B cell (primary cell): Measurements from ENCODE around the gene PACSIN3. TPM values are rescaled to one million over a fixed set of nuclear protein-coding genes. Genes with fewer than 3 reads are reported as not detected.

Experiments
- ATAC-seq: fragments of 200-7000 bp; cut with Tn5 transposase; one replicate; pipeline ENCODE4 v1.10.0; 2021; ENCODE audit warnings: low read depth, mild to moderate bottlenecking, moderate number of reproducible peaks, moderate library complexity
- CTCF ChIA-PET: fragments of 350-600 bp; sonication (Branson Sonifier 250); formaldehyde crosslinking; loops from one replicate; lab custom pipeline; 2021; ENCODE audit warnings: antibody characterized with exemption, inconsistent platforms; lab: Charles Lee
- POLR2A ChIA-PET: fragments of 350-600 bp; sonication (Branson Sonifier 250); formaldehyde crosslinking; loops from one replicate; lab custom pipeline; 2021; ENCODE audit warnings: antibody characterized with exemption; lab: Charles Lee
- DNase-seq: peaks from one replicate; pipeline ENCODE4 v3.0.0; 2013
- H2AFZ ChIP-seq: 2 replicates; pipeline ENCODE4 v1.6.1; 2012; ENCODE audit warnings: mild to moderate bottlenecking, low read depth, low read length; ENCODE audit not compliant: insufficient read depth, poor library complexity, severe bottlenecking
- H3K27ac ChIP-seq, 2 donors: 1 replicate in 1 of 2; 2 replicates in 1 of 2; pipeline ENCODE4 v1.5.1; 2012 to 2013; ENCODE audit warnings: low read length in 2 of 2, mild to moderate bottlenecking in 2 of 2, moderate library complexity in 1 of 2
- H3K27me3 ChIP-seq, 4 experiments: fragments of 200-600 bp in 1 of 4; sonication (generic) in 1 of 4; replicated peaks in 1 of 4; 1 replicate in 2 of 4; 2 replicates in 2 of 4; pipeline versions ENCODE4 v1.6.1 to v1.7.0; 2013 to 2016; ENCODE audit warnings: low read length in 3 of 4, mild to moderate bottlenecking in 2 of 4, mixed read lengths in 1 of 4, moderate library complexity in 1 of 4; ENCODE audit not compliant: insufficient read depth in 4 of 4, control insufficient read depth in 3 of 4; ENCODE audit errors: control extremely low read depth in 1 of 4
- H3K36me3 ChIP-seq, 2 experiments: replicated peaks in 1 of 2; 1 replicate in 1 of 2; 2 replicates in 1 of 2; pipeline versions ENCODE4 v1.6.1 to v1.7.1; 2013; ENCODE audit warnings: low read length in 1 of 2; ENCODE audit not compliant: insufficient read depth in 2 of 2, control insufficient read depth in 1 of 2; ENCODE audit errors: control extremely low read depth in 1 of 2, extremely low read depth in 1 of 2
- H3K4me1 ChIP-seq, 2 donors: fragments of 200-600 bp in 1 of 2; sonication (generic) in 1 of 2; 1 replicate in 1 of 2; 2 replicates in 1 of 2; pipeline versions ENCODE4 v1.5.1 to v1.6.1; 2013 to 2017; ENCODE audit warnings: low read length in 2 of 2; ENCODE audit not compliant: control insufficient read depth in 2 of 2, insufficient read depth in 2 of 2
- H3K4me2 ChIP-seq: replicated peaks from 2 replicates; pipeline ENCODE3; 2012; ENCODE audit warnings: mild to moderate bottlenecking, low read depth, low read length; ENCODE audit not compliant: poor library complexity, severe bottlenecking
- H3K4me3 ChIP-seq, 5 experiments: fragments of 200-600 bp in 1 of 5; sonication (generic) in 1 of 5; 1 replicate in 3 of 5; 2 replicates in 2 of 5; pipeline versions ENCODE4 v1.5.1 to v1.7.0; 2011 to 2016; ENCODE audit warnings: low read length in 4 of 5, mild to moderate bottlenecking in 4 of 5, low read depth in 2 of 5, control low read depth in 1 of 5, moderate library complexity in 1 of 5; ENCODE audit not compliant: insufficient read depth in 1 of 5; ENCODE audit errors: control extremely low read depth in 1 of 5, extremely low read depth in 1 of 5
- H3K79me2 ChIP-seq: fragments of 200-600 bp; sonication (generic); one replicate; pipeline ENCODE4 v1.6.0; 2016; ENCODE audit warnings: low read length; ENCODE audit not compliant: control insufficient read depth, insufficient read depth
- H3K9ac ChIP-seq: fragments of 200-600 bp; sonication (generic); 2 replicates; pipeline ENCODE4 v1.6.1; 2017; ENCODE audit warnings: mild to moderate bottlenecking, low read length, moderate library complexity
- H3K9me3 ChIP-seq, 3 donors: one replicate each; pipeline versions ENCODE4 v1.6.1 to v1.7.1; 2013; ENCODE audit warnings: low read length in 2 of 3; ENCODE audit not compliant: control insufficient read depth in 2 of 3, insufficient read depth in 1 of 3; ENCODE audit errors: control extremely low read depth in 1 of 3
- H4K20me1 ChIP-seq: 2 replicates; pipeline ENCODE4 v1.6.0; 2012; ENCODE audit warnings: mild to moderate bottlenecking, low read length; ENCODE audit not compliant: insufficient read depth, control insufficient read depth, poor library complexity, severe bottlenecking
- H3K27ac Mint-ChIP-seq: one replicate; pipeline ENCODE4 v1.8.0; 2021; ENCODE audit warnings: mixed read lengths
- H3K27me3 Mint-ChIP-seq: one replicate; pipeline ENCODE4 v1.8.0; 2021; ENCODE audit warnings: mixed read lengths
- H3K4me1 Mint-ChIP-seq: one replicate; pipeline ENCODE4 v1.8.0; 2021; ENCODE audit warnings: mixed read lengths
- H3K4me3 Mint-ChIP-seq: one replicate; pipeline ENCODE4 v1.8.0; 2021; ENCODE audit warnings: mixed read lengths
- H3K9me3 Mint-ChIP-seq: one replicate; pipeline ENCODE4 v1.8.0; 2022; ENCODE audit warnings: mixed read lengths; ENCODE audit not compliant: insufficient read depth
- CTCF ChIP-seq: fragments of 200-600 bp; IDR thresholded peaks from one replicate; pipeline ENCODE4 v1.8.0; 2022; ENCODE audit warnings: antibody characterized with exemption, mild to moderate bottlenecking
- EZH2 ChIP-seq: IDR thresholded peaks from 2 replicates; pipeline ENCODE4 v1.6.1; 2012; ENCODE audit warnings: borderline replicate concordance, low read depth, mild to moderate bottlenecking, moderate library complexity, low read length; ENCODE audit not compliant: insufficient read depth, poor library complexity, severe bottlenecking
- WGBS: methylation state at CpG from one replicate; pipeline ENCODE4 v1.1.5; 2013; ENCODE audit warnings: missing lambda C conversion rate; ENCODE audit not compliant: insufficient coverage; 5-methylcytosine and 5-hydroxymethylcytosine counted together
- intact Hi-C: fragments of 100-400 bp; cut with micrococcal nuclease; formaldehyde crosslinking; loops from one replicate; pipeline ENCODE4 v1.10.0; 2022
- polyA plus RNA-seq: library from polyadenylated mRNA; depleted of rRNA; stranded (reverse); fragments of >200 nt; gene quantifications from 2 replicates; pipeline ENCODE4 v1.2.3, GENCODE V29; 2012
- total RNA-seq, 2 donors: library from RNA; stranded (reverse); fragments of 120-200 nt in 1 of 2; gene quantifications; 1 replicate in 1 of 2; 2 replicates in 1 of 2; pipeline versions ENCODE4 v1.2.3 to v1.2.4, GENCODE V29; 2013 to 2022

PACSIN3 gene
- total and polyA plus RNA-seq, 2 donors (not counting 1 experiment from before 2014, with no cell fraction given): 2.1 TPM; not detected in 1

- H2AFZ ChIP-seq: peak overlapping the region; percentile 80
- Mint-ChIP-seq H3K4me3 (peak overlapping the region; percentile 87), H3K27me3 (peaks cover 19% of the 10 kb centered on the region), H3K4me1 (peaks cover 12% of the 10 kb centered on the region), H3K27ac (no peak overlapping the region), H3K9me3 (no peaks in the 10 kb centered on the region)
- peaks cover 0 to 44% (median 15%) of the 10 kb centered on the region in 4 experiments for H3K27me3 ChIP-seq
- no peaks in the 10 kb centered on the region for H4K20me1 ChIP-seq
- H3K4me3 ChIP-seq: no peak overlapping the region
- H3K9ac ChIP-seq: peak overlapping the region; percentile 65
- no peaks in the 10 kb centered on the region for H3K36me3 ChIP-seq
- intact Hi-C loops: loop anchor here (2.0 kb wide), 1 partner anchor 61 kb away; the partner anchor contains the start of gene ACP2
- H3K4me2 ChIP-seq: peak overlapping the region; percentile 94
- no peak for TF ChIP-seq CTCF
- TF ChIP-seq EZH2: no peak
- peaks cover 0 to 13% (median 0%) of the 10 kb centered on the region in 3 donors for H3K9me3 ChIP-seq
- H3K27ac ChIP-seq: no peak overlapping the region
- 100% methylated on average over 1 of the region's 5 CpGs for WGBS
- ChIA-PET CTCF (interaction anchor here (0.8 to 2.4 kb wide), 5 partner anchors 10 to 225 kb away, joined by 3 to 7 read pairs (median 5); no protein-coding TSS in a partner anchor), POLR2A (interaction anchor here (0.5 to 2.1 kb wide), 3 partner anchors 27 to 581 kb away, joined by 3 to 10 read pairs (median 4); partner anchors contain the start of gene DDB2)
- H3K79me2 ChIP-seq: no peaks in the 10 kb centered on the region
- ATAC-seq: no peak
- DNase-seq: peak; percentile 8
- peaks cover 19 to 24% of the 10 kb centered on the region in 2 donors for H3K4me1 ChIP-seq
These were observed 1.5 kb upstream of the PACSIN3 start for GRCh38 chr11:47187723-47188122.
